ENCODE measurements around the gene MDH2. TPM values are rescaled to one million over a fixed set of nuclear protein-coding genes. Genes with fewer than 3 reads are reported as not detected.
"Not testable (repeated sequence)": the region's sequence is repeated elsewhere in the genome, so short reads cannot be mapped to it uniquely, and the experiment has no call there.

MDH2 gene
- total RNA-seq, 2 experiments from 2014 or later, result 66.4 to 68.3 TPM

DNA sequence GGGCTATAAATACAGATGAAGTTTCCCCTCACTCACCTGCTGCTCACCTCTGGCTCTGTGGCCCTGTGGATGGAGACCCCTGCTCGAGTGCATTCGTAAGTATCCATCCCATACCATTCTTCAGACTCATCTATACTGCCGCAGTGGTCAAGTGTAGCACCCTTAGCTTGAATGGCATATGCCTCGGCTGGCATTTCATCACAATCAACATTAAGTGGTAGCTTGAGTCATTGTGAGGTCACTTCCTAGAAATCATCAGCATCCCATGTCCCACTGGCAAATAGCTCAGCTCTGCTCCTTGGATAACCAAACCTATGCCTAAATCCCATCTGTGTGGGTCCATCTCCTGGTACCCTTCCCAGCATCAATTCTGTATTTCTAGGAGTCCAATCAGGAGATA is 38.2 kb downstream of the MDH2 start:
- H3K9me3 ChIP-seq (ENCODE audit: control insufficient read depth in 1 of 2, insufficient read depth in 1 of 2, low read length in 2 of 2), result no peaks in the 10 kb centered on the region
- TF ChIP-seq, protein P1, sequence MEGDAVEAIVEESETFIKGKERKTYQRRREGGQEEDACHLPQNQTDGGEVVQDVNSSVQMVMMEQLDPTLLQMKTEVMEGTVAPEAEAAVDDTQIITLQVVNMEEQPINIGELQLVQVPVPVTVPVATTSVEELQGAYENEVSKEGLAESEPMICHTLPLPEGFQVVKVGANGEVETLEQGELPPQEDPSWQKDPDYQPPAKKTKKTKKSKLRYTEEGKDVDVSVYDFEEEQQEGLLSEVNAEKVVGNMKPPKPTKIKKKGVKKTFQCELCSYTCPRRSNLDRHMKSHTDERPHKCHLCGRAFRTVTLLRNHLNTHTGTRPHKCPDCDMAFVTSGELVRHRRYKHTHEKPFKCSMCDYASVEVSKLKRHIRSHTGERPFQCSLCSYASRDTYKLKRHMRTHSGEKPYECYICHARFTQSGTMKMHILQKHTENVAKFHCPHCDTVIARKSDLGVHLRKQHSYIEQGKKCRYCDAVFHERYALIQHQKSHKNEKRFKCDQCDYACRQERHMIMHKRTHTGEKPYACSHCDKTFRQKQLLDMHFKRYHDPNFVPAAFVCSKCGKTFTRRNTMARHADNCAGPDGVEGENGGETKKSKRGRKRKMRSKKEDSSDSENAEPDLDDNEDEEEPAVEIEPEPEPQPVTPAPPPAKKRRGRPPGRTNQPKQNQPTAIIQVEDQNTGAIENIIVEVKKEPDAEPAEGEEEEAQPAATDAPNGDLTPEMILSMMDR (IDR thresholded peaks at IDR 0.05), result no peak
- Mint-ChIP-seq H3K9me3 (no peaks in the 10 kb centered on the region), H3K4me1 (ENCODE audit: low read depth) (no peaks in the 10 kb centered on the region), H3K36me3 (ENCODE audit: low read depth) (no peaks in the 10 kb centered on the region), H3K27me3 (peaks cover 5% of the 10 kb centered on the region), H3K4me3 (no peak overlapping the region), H3K27ac (no peak overlapping the region)
- ATAC-seq (ENCODE audit: poor library complexity) (no peak), DNase-seq (no peak)
- no peaks in the 10 kb centered on the region for H3K27me3 ChIP-seq (ENCODE audit: control insufficient read depth in 1 of 2, insufficient read depth in 2 of 2, low read length in 2 of 2)
- no peaks in the 10 kb centered on the region for H3K4me1 ChIP-seq (ENCODE audit: insufficient read depth, low read length)
- ChIA-PET POLR2A (no interaction called here), CTCF (interaction anchor here (0.6 kb wide), 1 partner anchor 113 kb away, joined by 4 read pairs; no protein-coding TSS in a partner anchor)
- intact Hi-C loops (cut with DNase I, micrococcal nuclease), result no loop called here
- H3K27ac ChIP-seq (ENCODE audit: low read depth in 1 of 2, low read length in 2 of 2), result no peak overlapping the region
- H3K36me3 ChIP-seq (ENCODE audit: insufficient read depth, low read length), result no peaks in the 10 kb centered on the region
- H3K4me3 ChIP-seq (ENCODE audit: low read length), result no peak overlapping the region

DNA sequence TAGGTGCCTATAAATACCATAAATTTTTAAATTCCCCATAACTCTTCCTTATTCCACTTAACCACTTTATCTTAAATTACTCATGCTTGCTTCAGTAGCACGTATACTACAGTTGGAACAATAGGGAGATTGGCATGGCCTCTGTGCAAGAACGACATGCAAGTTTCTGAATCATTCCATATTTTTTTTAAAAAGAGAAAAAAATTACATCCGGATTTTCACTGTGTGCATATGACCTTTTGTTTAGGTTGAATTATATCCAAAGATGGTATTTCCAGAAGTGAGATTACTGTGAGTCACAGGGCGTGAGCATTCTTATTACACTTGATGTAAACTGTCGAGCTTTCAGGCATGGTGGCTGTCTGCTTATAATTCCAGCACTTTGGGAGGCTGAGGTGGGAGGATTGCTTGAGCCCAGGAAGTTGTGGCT is 39.5 kb downstream of the MDH2 start:
- H3K36me3 ChIP-seq (ENCODE audit: insufficient read depth, low read length); ATAC-seq (ENCODE audit: poor library complexity); H3K27ac ChIP-seq (ENCODE audit: low read depth in 1 of 2, low read length in 2 of 2); intact Hi-C loops (cut with DNase I, micrococcal nuclease); H3K4me1 Mint-ChIP-seq (ENCODE audit: low read depth); H3K27me3 ChIP-seq (ENCODE audit: control insufficient read depth in 1 of 2, insufficient read depth in 2 of 2, low read length in 2 of 2); H3K27me3 Mint-ChIP-seq; H3K4me1 ChIP-seq (ENCODE audit: insufficient read depth, low read length); H3K36me3 Mint-ChIP-seq (ENCODE audit: low read depth); CTCF ChIA-PET; H3K4me3 ChIP-seq (ENCODE audit: low read length); DNase-seq; H3K27ac Mint-ChIP-seq; H3K9me3 ChIP-seq (ENCODE audit: control insufficient read depth in 1 of 2, insufficient read depth in 1 of 2, low read length in 2 of 2); H3K4me3 Mint-ChIP-seq; H3K9me3 Mint-ChIP-seq; POLR2A ChIA-PET: not testable (repeated sequence)

DNA sequence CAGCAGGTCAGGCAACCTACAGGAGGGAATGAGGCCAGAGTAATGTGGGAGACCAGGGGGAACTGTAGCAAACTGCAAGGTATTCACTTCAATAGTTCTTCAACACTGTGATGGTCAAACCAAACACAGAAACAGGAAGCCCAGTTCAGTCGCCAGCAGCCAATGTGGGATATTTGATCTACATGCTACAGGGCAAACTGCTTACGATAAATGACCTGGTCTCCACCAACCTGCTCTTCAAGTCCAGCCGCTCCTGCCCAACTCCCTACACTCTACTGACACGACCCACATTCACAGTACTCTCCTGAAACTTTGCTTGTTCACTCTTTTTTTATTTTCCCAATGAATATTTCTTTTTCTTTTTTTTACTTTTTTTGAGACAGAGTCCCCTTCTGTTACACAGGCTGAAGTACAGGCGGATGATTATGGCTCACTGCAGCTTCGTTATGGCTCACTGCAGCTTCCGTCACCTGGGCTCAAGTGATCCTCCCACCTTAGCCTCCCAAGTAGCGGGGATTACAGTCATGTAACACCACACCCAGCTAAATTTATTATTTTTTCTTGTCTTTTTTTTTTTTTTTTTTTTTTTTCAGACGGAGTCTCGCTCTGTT is 42.1 kb downstream of the MDH2 start:
- no peaks in the 10 kb centered on the region for H3K27me3 ChIP-seq (ENCODE audit: control insufficient read depth in 1 of 2, insufficient read depth in 2 of 2, low read length in 2 of 2)
- TF ChIP-seq, protein P1 (IDR thresholded peaks at IDR 0.05), result no peak
- Mint-ChIP-seq H3K4me3 (no peak overlapping the region), H3K27ac (no peak overlapping the region), H3K4me1 (ENCODE audit: low read depth) (no peaks in the 10 kb centered on the region), H3K36me3 (ENCODE audit: low read depth) (no peaks in the 10 kb centered on the region), H3K27me3 (no peaks in the 10 kb centered on the region), H3K9me3 (no peaks in the 10 kb centered on the region)
- H3K4me1 ChIP-seq (ENCODE audit: insufficient read depth, low read length), result no peaks in the 10 kb centered on the region
- H3K4me3 ChIP-seq (ENCODE audit: low read length), result no peak overlapping the region
- H3K9me3 ChIP-seq (ENCODE audit: control insufficient read depth in 1 of 2, insufficient read depth in 1 of 2, low read length in 2 of 2), result no peaks in the 10 kb centered on the region
- H3K36me3 ChIP-seq (ENCODE audit: insufficient read depth, low read length), result no peaks in the 10 kb centered on the region
- no peak overlapping the region for H3K27ac ChIP-seq (ENCODE audit: low read depth in 1 of 2, low read length in 2 of 2)
- intact Hi-C loops (cut with DNase I, micrococcal nuclease), result no loop called here
- CTCF ChIA-PET, result no interaction called here
- POLR2A ChIA-PET, result no interaction called here
- no peak for DNase-seq
- no peak for ATAC-seq (ENCODE audit: poor library complexity)

DNA sequence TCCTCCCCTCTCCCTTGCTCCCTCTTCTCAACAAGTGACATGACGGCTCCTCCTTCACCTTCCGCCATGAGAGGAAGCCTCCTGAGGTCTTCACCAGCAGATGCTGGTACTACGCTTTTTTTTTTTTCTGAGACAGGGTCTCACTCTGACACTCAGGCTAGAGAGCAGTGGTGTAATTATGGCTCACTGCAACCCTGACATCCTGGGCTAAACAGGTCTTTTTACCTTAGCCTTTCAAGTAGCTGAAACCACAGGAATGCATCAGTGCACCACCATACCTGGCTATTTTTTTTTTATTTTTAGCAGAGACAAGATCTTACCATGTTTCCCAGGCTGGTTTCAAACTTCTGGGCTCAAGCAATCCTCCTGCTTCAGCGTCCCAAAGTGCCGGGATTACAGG is 43.6 kb downstream of the MDH2 start:
- Mint-ChIP-seq H3K36me3 (ENCODE audit: low read depth) (no peaks in the 10 kb centered on the region), H3K27me3 (no peaks in the 10 kb centered on the region), H3K27ac (no peak overlapping the region), H3K4me3 (no peak overlapping the region), H3K4me1 (ENCODE audit: low read depth) (no peaks in the 10 kb centered on the region), H3K9me3 (no peaks in the 10 kb centered on the region)
- ATAC-seq (ENCODE audit: poor library complexity), result no peak
- TF ChIP-seq, protein P1 (IDR thresholded peaks at IDR 0.05), result no peak
- H3K4me3 ChIP-seq (ENCODE audit: low read length), result no peak overlapping the region
- DNase-seq, result no peak
- H3K9me3 ChIP-seq (ENCODE audit: control insufficient read depth in 1 of 2, insufficient read depth in 1 of 2, low read length in 2 of 2), result no peaks in the 10 kb centered on the region
- H3K27me3 ChIP-seq (ENCODE audit: control insufficient read depth in 1 of 2, insufficient read depth in 2 of 2, low read length in 2 of 2), result no peaks in the 10 kb centered on the region
- ChIA-PET CTCF (no interaction called here), POLR2A (no interaction called here)
- H3K4me1 ChIP-seq (ENCODE audit: insufficient read depth, low read length), result no peaks in the 10 kb centered on the region
- H3K27ac ChIP-seq (ENCODE audit: low read depth in 1 of 2, low read length in 2 of 2), result no peak overlapping the region
- H3K36me3 ChIP-seq (ENCODE audit: insufficient read depth, low read length), result no peaks in the 10 kb centered on the region
- intact Hi-C loops (cut with DNase I, micrococcal nuclease), result no loop called here

DNA sequence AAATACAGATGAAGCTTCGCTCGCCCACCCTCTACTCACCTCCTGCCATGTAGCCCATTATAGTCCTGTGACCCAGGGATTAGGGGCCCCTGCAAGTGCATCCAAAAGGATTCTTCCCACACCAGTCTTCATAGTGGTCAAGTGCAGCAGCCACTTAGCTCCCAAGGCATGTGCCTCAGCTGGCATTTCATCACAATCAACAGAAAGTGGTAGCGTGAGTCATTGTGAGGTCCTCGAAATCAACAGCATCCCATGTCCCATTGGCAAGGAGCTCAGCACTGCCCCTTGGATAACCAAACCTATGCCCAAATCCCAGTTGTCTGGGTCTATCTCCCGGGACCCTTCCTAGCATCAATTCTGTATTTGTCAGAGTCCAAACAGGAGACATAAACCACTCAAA is 45.6 kb downstream of the MDH2 start:
- H3K4me3 Mint-ChIP-seq; POLR2A ChIA-PET; CTCF ChIA-PET; H3K36me3 ChIP-seq (ENCODE audit: insufficient read depth, low read length); intact Hi-C loops (cut with DNase I, micrococcal nuclease); H3K9me3 ChIP-seq (ENCODE audit: control insufficient read depth in 1 of 2, insufficient read depth in 1 of 2, low read length in 2 of 2); H3K4me3 ChIP-seq (ENCODE audit: low read length); ATAC-seq (ENCODE audit: poor library complexity); H3K27me3 Mint-ChIP-seq; H3K4me1 Mint-ChIP-seq (ENCODE audit: low read depth); DNase-seq; H3K4me1 ChIP-seq (ENCODE audit: insufficient read depth, low read length); H3K27ac ChIP-seq (ENCODE audit: low read depth in 1 of 2, low read length in 2 of 2); H3K9me3 Mint-ChIP-seq; H3K27ac Mint-ChIP-seq; H3K36me3 Mint-ChIP-seq (ENCODE audit: low read depth); H3K27me3 ChIP-seq (ENCODE audit: control insufficient read depth in 1 of 2, insufficient read depth in 2 of 2, low read length in 2 of 2): not testable (repeated sequence)
